ENCODE data around the gene GCNA.
"Not testable (repeated sequence)": the region's sequence is repeated elsewhere in the genome, so short reads cannot be mapped to it uniquely, and the experiment has no call there.

GCNA gene

GRCh38 chrX:71563921-71564320, 14.3 kb upstream of the GCNA start:
- DNase-seq: no peak

- DNase-seq: no peak
Observed at GRCh38 chrX:71565474-71566041, 12.7 kb upstream of the GCNA start.

- not testable (repeated sequence) for DNase-seq
Observed at GRCh38 chrX:71571390-71571789, 6.8 kb upstream of the GCNA start.

- no peak for DNase-seq
Observed at GRCh38 chrX:71573590-71573989, 4.6 kb upstream of the GCNA start.

- no peak for DNase-seq
Observed at GRCh38 chrX:71577682-71578081, 555 bp upstream of the GCNA start.

- DNase-seq: no peak
Observed at GRCh38 chrX:71579136-71579989, 1.1 kb downstream of the GCNA start.

GRCh38 chrX:71579990-71580380, 1.7 kb downstream of the GCNA start:
- no peak for DNase-seq

- DNase-seq: no peak
Observed at GRCh38 chrX:71581210-71581609, 3.0 kb downstream of the GCNA start.

GRCh38 chrX:71586929-71587328, 8.7 kb downstream of the GCNA start:
- DNase-seq: no peak

- DNase-seq: not testable (repeated sequence)
Observed at GRCh38 chrX:71593210-71593609, 15.0 kb downstream of the GCNA start.

- DNase-seq: no peak
Observed at GRCh38 chrX:71599965-71600364, 21.7 kb downstream of the GCNA start.

GRCh38 chrX:71603618-71604017, 25.4 kb downstream of the GCNA start:
- DNase-seq: no peak

- no peak for DNase-seq
Observed at GRCh38 chrX:71604141-71604540, 25.9 kb downstream of the GCNA start.

- DNase-seq: no peak
Observed at GRCh38 chrX:71604796-71605568, 26.7 kb downstream of the GCNA start.

- no peak for DNase-seq
Observed at GRCh38 chrX:71606536-71607216, 28.4 kb downstream of the GCNA start.

GRCh38 chrX:71607488-71607887, 29.3 kb downstream of the GCNA start:
- no peak for DNase-seq

- DNase-seq: no peak
Observed at GRCh38 chrX:71609095-71609750, 31.0 kb downstream of the GCNA start.

- DNase-seq: not testable (repeated sequence)
Observed at GRCh38 chrX:71611736-71612135, 33.5 kb downstream of the GCNA start.

GRCh38 chrX:71612256-71612655, 34.0 kb downstream of the GCNA start:
- no peak for DNase-seq

- no peak for DNase-seq
Observed at GRCh38 chrX:71615056-71615455, 36.8 kb downstream of the GCNA start.

GRCh38 chrX:71615954-71616353, 37.7 kb downstream of the GCNA start:
- no peak for DNase-seq

- peak; percentile 41 for DNase-seq
Observed at GRCh38 chrX:71616672-71617529, 38.7 kb downstream of the GCNA start.
